Trophoblast cell (in vitro differentiated cells and primary cell): ENCODE measurements around the gene PELO.

Source experiments
- DNase-seq, 2 donors: peaks; one replicate each; pipeline ENCODE4 v3.0.0-alpha.2; 2016
- H2AFZ ChIP-seq: 2 replicates; pipeline ENCODE4 v1.6.1; 2013; ENCODE audit warnings: low read length, moderate library complexity, mild to moderate bottlenecking; ENCODE audit not compliant: insufficient read depth, poor library complexity
- H2AK5ac ChIP-seq: 2 replicates; pipeline ENCODE4 v1.6.1; 2013; ENCODE audit warnings: mild to moderate bottlenecking, low read length
- H2BK120ac ChIP-seq: 2 replicates; pipeline ENCODE4 v1.6.1; 2013; ENCODE audit warnings: low read length, mild to moderate bottlenecking, moderate library complexity; ENCODE audit not compliant: insufficient read depth, poor library complexity
- H2BK12ac ChIP-seq: 2 replicates; pipeline ENCODE4 v1.6.1; 2013; ENCODE audit warnings: mild to moderate bottlenecking, low read length, moderate library complexity
- H2BK5ac ChIP-seq: 2 replicates; pipeline ENCODE4 v1.6.1; 2013; ENCODE audit warnings: low read length, low read depth, moderate library complexity, mild to moderate bottlenecking; ENCODE audit not compliant: poor library complexity
- H3K14ac ChIP-seq: 2 replicates; pipeline ENCODE4 v1.6.1; 2013; ENCODE audit warnings: mild to moderate bottlenecking, low read length
- H3K18ac ChIP-seq: 2 replicates; pipeline ENCODE4 v1.6.1; 2013; ENCODE audit warnings: mild to moderate bottlenecking, low read length
- H3K23ac ChIP-seq: 2 replicates; pipeline ENCODE4 v1.6.1; 2013; ENCODE audit warnings: low read length
- H3K27ac ChIP-seq: 2 replicates; pipeline ENCODE4 v1.5.1; 2013; ENCODE audit warnings: low read depth, mild to moderate bottlenecking, inconsistent platforms, low read length, moderate library complexity
- H3K27me3 ChIP-seq: 2 replicates; pipeline ENCODE4 v1.6.1; 2013; ENCODE audit warnings: inconsistent platforms, mild to moderate bottlenecking, low read length, moderate library complexity; ENCODE audit not compliant: insufficient read depth
- H3K36me3 ChIP-seq, 2 experiments: 1 replicate in 1 of 2; 2 replicates in 1 of 2; pipeline ENCODE4 v1.6.1; 2013; ENCODE audit warnings: low read length in 2 of 2, mild to moderate bottlenecking in 2 of 2, moderate library complexity in 1 of 2; ENCODE audit not compliant: insufficient read depth in 2 of 2, control insufficient read depth in 1 of 2
- H3K4ac ChIP-seq: 2 replicates; pipeline ENCODE4 v1.6.1; 2013; ENCODE audit warnings: low read depth, mild to moderate bottlenecking, low read length, moderate library complexity
- H3K4me1 ChIP-seq, 2 experiments: 1 replicate in 1 of 2; 2 replicates in 1 of 2; pipeline ENCODE4 v1.6.1; 2013; ENCODE audit warnings: low read length in 2 of 2, mild to moderate bottlenecking in 2 of 2, moderate library complexity in 1 of 2; ENCODE audit not compliant: insufficient read depth in 2 of 2, control insufficient read depth in 1 of 2
- H3K4me2 ChIP-seq: 2 replicates; pipeline ENCODE4 v1.6.1; 2013; ENCODE audit warnings: inconsistent platforms, mild to moderate bottlenecking, low read length, moderate library complexity
- H3K4me3 ChIP-seq: 2 replicates; pipeline ENCODE4 v1.5.1; 2013; ENCODE audit warnings: mild to moderate bottlenecking, low read depth, low read length, inconsistent platforms
- H3K79me1 ChIP-seq: one replicate; pipeline ENCODE4 v1.6.1; 2013; ENCODE audit warnings: low read length
- H3K79me2 ChIP-seq: 2 replicates; pipeline ENCODE4 v1.6.1; 2013; ENCODE audit warnings: low read length, mild to moderate bottlenecking; ENCODE audit not compliant: control insufficient read depth, insufficient read depth, poor library complexity
- H3K9ac ChIP-seq: 2 replicates; pipeline ENCODE4 v1.6.1; 2013; ENCODE audit warnings: mild to moderate bottlenecking, low read length
- H3K9me3 ChIP-seq: 2 replicates; pipeline ENCODE4 v1.6.1; 2013; ENCODE audit warnings: low read depth, mild to moderate bottlenecking, control low read depth, inconsistent platforms, low read length; ENCODE audit not compliant: insufficient read depth
- H4K12ac ChIP-seq: 2 replicates; pipeline ENCODE4 v1.6.1; 2013; ENCODE audit warnings: low read depth, mild to moderate bottlenecking, low read length, moderate library complexity
- H4K8ac ChIP-seq: 2 replicates; pipeline ENCODE4 v1.6.1; 2013; ENCODE audit warnings: low read depth, mild to moderate bottlenecking, low read length, moderate library complexity
- H4K91ac ChIP-seq: one replicate; pipeline ENCODE4 v1.6.1; 2013; ENCODE audit warnings: low read depth, mild to moderate bottlenecking, low read length, moderate library complexity
- WGBS: extraction: QIAGEN DNeasy Blood & Tissue Kit; methylation state at CpG from one replicate; pipeline ENCODE4 v1.1.7; 2013; ENCODE audit warnings: missing lambda C conversion rate; ENCODE audit not compliant: insufficient read length, insufficient coverage; ENCODE audit errors: extremely low coverage; 5-methylcytosine and 5-hydroxymethylcytosine counted together

The PELO gene

DNA sequence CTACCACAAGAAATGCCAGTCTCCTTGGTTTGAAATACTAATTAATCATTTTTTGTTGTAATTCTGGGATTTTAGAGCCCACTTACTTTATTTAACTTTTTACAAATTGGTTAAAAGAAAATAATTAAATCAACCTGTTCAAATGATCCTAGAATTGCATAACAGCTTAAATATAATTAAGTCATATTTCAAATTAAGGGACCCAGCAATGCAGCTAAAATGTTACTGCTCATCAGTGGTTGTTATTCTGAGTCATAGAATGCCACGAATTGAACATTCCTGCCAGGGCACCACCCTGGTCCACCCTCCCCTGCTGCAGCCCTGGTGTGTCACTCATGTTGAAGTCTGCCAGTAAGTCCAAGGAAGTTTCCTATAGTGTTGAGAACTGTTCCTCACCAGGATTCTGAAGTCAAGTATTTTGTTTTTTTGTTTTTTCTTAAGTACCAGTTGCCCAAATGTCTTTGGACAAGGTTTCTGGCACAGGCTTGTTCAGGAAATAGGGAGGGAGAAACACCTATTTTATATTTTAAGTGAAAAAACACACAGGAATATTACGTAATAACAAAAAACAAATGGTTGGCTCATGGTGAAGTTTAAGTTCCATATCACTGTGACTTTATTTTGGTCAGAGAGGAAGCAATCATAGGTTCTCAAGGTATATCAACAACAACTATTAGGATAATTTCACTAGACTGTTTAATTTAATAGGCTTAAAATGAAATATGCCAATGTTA is 4.3 kb upstream of the PELO start:
- Histone ChIP-seq H3K79me1 (peaks cover 4% of the 10 kb centered on the region), H3K4me1 (no peaks in the 10 kb centered on the region), H3K9ac (no peak overlapping the region), H4K8ac (no peak overlapping the region), H3K4ac (no peak overlapping the region), H2BK5ac (no peak overlapping the region), H3K27ac (no peak overlapping the region), H3K79me2 (peaks cover 1% of the 10 kb centered on the region), H2AK5ac (no peak overlapping the region), H4K91ac (no peak overlapping the region), H2AFZ (no peak overlapping the region), H3K4me2 (no peak overlapping the region), H3K9me3 (no peaks in the 10 kb centered on the region), H3K14ac (no peak overlapping the region), H3K27me3 (no peaks in the 10 kb centered on the region), H3K18ac (no peak overlapping the region), H2BK120ac (no peak overlapping the region), H3K4me3 (no peak overlapping the region), H3K23ac (no peak overlapping the region), H4K12ac (no peak overlapping the region), H2BK12ac (no peak overlapping the region), H3K36me3 (no peaks in the 10 kb centered on the region)
- no peak for DNase-seq
- no CpG with 5 or more reads among the region's 2 CpGs for WGBS

DNA sequence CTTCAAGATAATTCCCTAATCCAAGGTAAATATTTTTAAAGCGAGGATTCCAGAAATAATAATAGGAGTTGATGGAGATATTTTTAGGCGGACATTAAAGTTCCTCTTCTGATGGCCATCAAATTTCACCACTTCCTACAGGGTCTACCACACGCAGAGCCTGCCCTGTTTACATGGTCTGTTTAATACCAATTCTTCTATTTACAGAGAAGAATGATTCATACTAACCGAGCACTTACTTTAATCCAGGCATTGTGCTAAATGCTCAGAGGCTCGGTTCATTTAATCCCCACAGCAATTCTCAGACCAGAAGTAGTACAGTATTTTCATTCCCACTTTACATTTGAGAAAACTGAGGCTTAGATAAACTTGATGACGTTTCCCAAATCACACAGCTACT is 3.0 kb upstream of the PELO start:
- Histone ChIP-seq H2AFZ (no peak overlapping the region), H3K36me3 (no peaks in the 10 kb centered on the region), H3K4me3 (no peak overlapping the region), H3K23ac (no peak overlapping the region), H2AK5ac (no peak overlapping the region), H3K27ac (no peak overlapping the region), H2BK12ac (no peak overlapping the region), H3K4me2 (no peak overlapping the region), H3K9me3 (no peaks in the 10 kb centered on the region), H3K4me1 (no peaks in the 10 kb centered on the region), H3K27me3 (no peaks in the 10 kb centered on the region), H2BK120ac (no peak overlapping the region), H4K8ac (no peak overlapping the region), H3K79me1 (peaks cover 4% of the 10 kb centered on the region), H3K9ac (no peak overlapping the region), H3K18ac (no peak overlapping the region), H4K12ac (no peak overlapping the region), H3K14ac (no peak overlapping the region), H3K79me2 (peaks cover 1% of the 10 kb centered on the region), H4K91ac (no peak overlapping the region), H3K4ac (no peak overlapping the region), H2BK5ac (no peak overlapping the region)
- WGBS, result no CpG with 5 or more reads among the region's 6 CpGs
- no peak for DNase-seq

DNA sequence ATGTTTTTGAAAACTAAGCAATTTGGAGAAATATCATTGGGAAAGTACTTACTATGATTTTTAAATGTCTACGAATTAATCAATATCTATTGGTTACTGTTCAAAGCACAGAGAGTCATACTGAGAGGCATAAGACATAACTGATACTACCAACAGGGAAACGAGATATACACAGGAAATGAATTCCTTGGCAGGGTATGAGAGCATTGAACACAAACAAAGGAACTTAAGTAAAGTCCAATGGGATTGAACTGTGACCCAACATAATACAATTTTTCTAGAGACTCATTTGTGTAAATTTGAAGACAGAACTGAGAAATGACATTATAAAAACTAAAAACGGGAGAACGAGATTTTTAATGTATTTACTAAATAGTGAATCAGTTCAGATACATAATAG is 1.3 kb upstream of the PELO start:
- Histone ChIP-seq H3K4me2 (no peak overlapping the region), H2BK120ac (no peak overlapping the region), H3K4ac (no peak overlapping the region), H3K23ac (no peak overlapping the region), H4K91ac (no peak overlapping the region), H4K12ac (no peak overlapping the region), H3K79me1 (peaks cover 4% of the 10 kb centered on the region), H3K9me3 (no peaks in the 10 kb centered on the region), H2AK5ac (no peak overlapping the region), H3K36me3 (no peaks in the 10 kb centered on the region), H3K79me2 (peaks cover 1% of the 10 kb centered on the region), H3K27me3 (no peaks in the 10 kb centered on the region), H4K8ac (no peak overlapping the region), H3K9ac (no peak overlapping the region), H2BK5ac (no peak overlapping the region), H3K4me3 (no peak overlapping the region), H3K18ac (no peak overlapping the region), H2AFZ (no peak overlapping the region), H2BK12ac (no peak overlapping the region), H3K14ac (no peak overlapping the region), H3K27ac (no peak overlapping the region), H3K4me1 (no peaks in the 10 kb centered on the region)
- WGBS, result no CpG with 5 or more reads among the region's 4 CpGs
- no peak for DNase-seq

DNA sequence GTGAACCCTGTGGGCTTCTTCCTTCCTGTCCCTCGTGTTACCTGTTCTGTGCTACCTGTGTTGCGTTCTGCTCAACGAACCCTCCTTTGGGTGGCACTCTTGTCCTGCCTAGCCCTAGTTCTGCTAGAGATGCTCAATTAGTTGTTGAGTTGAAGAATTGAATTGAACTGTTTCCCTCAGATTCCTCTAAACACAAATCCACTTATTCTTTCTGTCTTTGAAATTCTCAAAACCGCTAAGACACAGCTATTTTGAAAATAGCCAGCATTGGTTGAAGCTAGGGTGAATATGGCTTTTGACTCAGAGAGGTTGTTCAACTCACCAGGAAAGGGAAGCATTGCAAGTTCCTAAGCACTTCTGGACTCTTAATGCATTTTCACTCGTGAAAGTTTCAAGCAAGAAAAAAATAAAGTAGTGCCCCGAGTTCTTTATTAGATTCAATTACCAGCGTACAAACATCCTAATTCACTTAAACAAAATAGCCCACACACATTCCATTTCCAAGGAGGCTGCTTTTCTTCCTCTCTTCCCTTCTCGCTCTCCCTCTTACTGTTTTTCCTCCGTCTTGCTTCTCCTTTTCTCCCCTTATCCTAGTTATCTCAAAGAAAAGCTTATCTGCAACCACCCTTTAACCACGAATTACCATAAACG is 642 bp upstream of the PELO start:
- Histone ChIP-seq H3K9me3 (no peaks in the 10 kb centered on the region), H4K91ac (no peak overlapping the region), H3K4me2 (peak overlapping the region; percentile 82), H3K23ac (no peak overlapping the region), H2BK120ac (peak overlapping the region; percentile 51), H4K8ac (peak overlapping the region; percentile 47), H2AK5ac (peak overlapping the region; percentile 29), H2AFZ (no peak overlapping the region), H3K4me1 (no peaks in the 10 kb centered on the region), H2BK5ac (no peak overlapping the region), H3K79me2 (peaks cover 1% of the 10 kb centered on the region), H3K79me1 (peaks cover 4% of the 10 kb centered on the region), H4K12ac (no peak overlapping the region), H3K14ac (no peak overlapping the region), H3K4me3 (no peak overlapping the region), H2BK12ac (peak overlapping the region; percentile 31), H3K36me3 (no peaks in the 10 kb centered on the region), H3K18ac (no peak overlapping the region), H3K4ac (no peak overlapping the region), H3K27me3 (no peaks in the 10 kb centered on the region), H3K9ac (no peak overlapping the region), H3K27ac (no peak overlapping the region)
- DNase-seq, result peak; percentile 34 to 71
- no CpG with 5 or more reads among the region's 11 CpGs for WGBS
